Measurements from ENCODE around the gene HIC2.
"Not testable (repeated sequence)": the region's sequence is repeated elsewhere in the genome, so short reads cannot be mapped to it uniquely, and the experiment has no call there.

The HIC2 gene

GRCh38 chr22:21472984-21473383 is 55.8 kb downstream of the HIC2 start:
- not testable (repeated sequence) for H3K4me3 ChIP-seq (replicated peaks; ENCODE audit: insufficient read depth, low read length); H3K27me3 ChIP-seq (ENCODE audit: insufficient read depth, poor library complexity, severe bottlenecking); H3K27ac ChIP-seq (replicated peaks); DNase-seq (ENCODE audit: low read depth in 1 of 2, low spot score in 1 of 2)

DNA sequence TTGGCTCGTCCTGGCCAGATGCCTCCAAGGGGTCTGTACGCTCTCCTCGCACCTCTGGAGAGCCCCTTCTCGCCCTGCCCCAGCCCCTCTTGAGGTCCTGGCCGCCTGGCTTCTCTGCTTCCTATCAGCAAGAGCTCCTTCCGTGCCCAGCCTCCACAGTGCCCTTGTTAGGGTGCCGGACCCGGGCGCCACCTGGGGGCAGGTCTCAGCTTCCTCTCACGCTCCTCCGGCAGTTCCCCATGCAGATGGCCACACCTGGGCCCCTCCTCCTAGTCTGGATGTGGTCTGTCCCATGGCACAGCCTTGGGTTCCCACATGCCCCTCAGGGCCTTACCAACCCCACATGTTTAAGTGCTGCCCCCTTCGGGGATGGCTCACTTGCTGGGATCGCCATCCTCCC is 56.5 kb downstream of the HIC2 start:
- DNase-seq (ENCODE audit: low read depth in 1 of 2, low spot score in 1 of 2); H3K27ac ChIP-seq (replicated peaks); H3K27me3 ChIP-seq (ENCODE audit: insufficient read depth, poor library complexity, severe bottlenecking); H3K4me3 ChIP-seq (replicated peaks; ENCODE audit: insufficient read depth, low read length): not testable (repeated sequence)

- DNase-seq (ENCODE audit: low read depth in 1 of 2, low spot score in 1 of 2); H3K27ac ChIP-seq (replicated peaks); H3K27me3 ChIP-seq (ENCODE audit: insufficient read depth, poor library complexity, severe bottlenecking); H3K4me3 ChIP-seq (replicated peaks; ENCODE audit: insufficient read depth, low read length): not testable (repeated sequence)
Observed at GRCh38 chr22:21484039-21484438, 66.9 kb downstream of the HIC2 start.

DNA sequence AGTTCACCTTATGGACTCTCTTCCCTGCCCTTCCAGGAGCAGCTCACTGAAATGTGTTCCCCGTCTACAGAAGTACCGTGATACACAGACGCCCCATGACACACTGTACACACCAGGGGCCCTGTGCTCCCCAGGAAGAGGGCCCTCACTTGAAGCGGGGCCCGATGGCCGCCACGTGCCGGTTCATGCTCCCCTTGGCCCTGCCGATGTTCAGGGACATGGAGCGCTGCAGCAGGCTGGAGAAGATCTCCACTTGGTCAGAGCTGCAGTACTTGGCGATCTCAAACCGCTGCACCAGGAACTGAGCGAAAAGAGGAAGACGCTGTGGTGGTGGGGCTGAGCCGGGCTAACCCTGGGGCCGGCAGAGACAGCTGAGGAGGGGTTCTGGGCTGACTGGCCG is 70.6 kb downstream of the HIC2 start:
- H3K27ac ChIP-seq (replicated peaks); H3K4me3 ChIP-seq (replicated peaks; ENCODE audit: insufficient read depth, low read length); H3K27me3 ChIP-seq (ENCODE audit: insufficient read depth, poor library complexity, severe bottlenecking): not testable (repeated sequence)
- DNase-seq (ENCODE audit: low read depth in 1 of 2, low spot score in 1 of 2) = peak in 1 of 2 experiments; percentile 15

DNA sequence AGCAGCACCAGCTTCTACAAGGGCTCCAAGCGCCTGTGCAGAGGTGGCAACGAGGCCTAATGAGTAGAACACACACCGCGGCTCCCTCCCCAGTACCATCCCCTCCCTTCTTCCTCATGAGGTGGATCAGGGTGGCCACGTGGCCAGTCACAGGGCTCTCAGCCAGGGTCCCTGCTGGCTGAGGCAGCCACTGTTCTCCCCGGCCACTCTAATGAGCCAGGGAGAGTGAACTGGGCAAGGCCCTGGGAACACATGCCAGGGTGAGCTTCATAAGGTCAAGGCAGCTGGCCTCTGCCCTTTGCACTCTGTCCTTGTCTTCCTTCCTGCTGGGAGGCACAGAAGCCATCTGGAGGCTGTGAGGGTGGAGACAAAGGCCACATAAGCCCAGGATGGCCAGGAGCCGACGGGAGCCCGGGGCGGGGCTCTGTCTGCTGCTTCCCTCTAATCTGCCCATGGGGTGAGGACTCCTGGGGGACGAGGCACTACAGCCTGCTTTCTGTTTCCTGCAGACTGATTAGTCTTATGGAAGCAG is 72.0 kb downstream of the HIC2 start:
- not testable (repeated sequence) for H3K27ac ChIP-seq (replicated peaks); DNase-seq (ENCODE audit: low read depth in 1 of 2, low spot score in 1 of 2); H3K27me3 ChIP-seq (ENCODE audit: insufficient read depth, poor library complexity, severe bottlenecking); H3K4me3 ChIP-seq (replicated peaks; ENCODE audit: insufficient read depth, low read length)

GRCh38 chr22:21490556-21490955 is 73.4 kb downstream of the HIC2 start:
- DNase-seq (ENCODE audit: low read depth in 1 of 2, low spot score in 1 of 2); H3K27me3 ChIP-seq (ENCODE audit: insufficient read depth, poor library complexity, severe bottlenecking); H3K4me3 ChIP-seq (replicated peaks; ENCODE audit: insufficient read depth, low read length); H3K27ac ChIP-seq (replicated peaks): not testable (repeated sequence)

DNA sequence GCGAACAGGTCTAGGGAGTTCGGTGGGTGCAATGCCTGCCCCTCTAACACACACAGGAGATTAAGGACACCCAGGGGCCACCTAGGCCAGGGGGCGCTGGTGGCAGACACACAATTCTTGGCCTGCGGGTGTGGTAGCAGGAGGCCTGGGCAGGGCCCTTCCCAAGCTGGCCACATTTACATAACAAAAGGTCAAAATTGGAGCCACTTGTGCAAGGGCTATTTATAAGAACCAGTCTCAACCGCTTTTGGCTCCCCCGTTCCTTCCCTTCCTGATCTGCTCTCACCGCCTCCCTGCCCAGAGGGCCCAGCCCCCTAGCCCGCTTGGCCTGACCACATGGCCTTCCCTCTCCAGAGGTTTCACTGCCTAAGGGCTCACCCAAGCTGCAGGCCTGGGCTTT is 75.1 kb downstream of the HIC2 start:
- not testable (repeated sequence) for H3K27ac ChIP-seq (replicated peaks); H3K27me3 ChIP-seq (ENCODE audit: insufficient read depth, poor library complexity, severe bottlenecking); H3K4me3 ChIP-seq (replicated peaks; ENCODE audit: insufficient read depth, low read length); DNase-seq (ENCODE audit: low read depth in 1 of 2, low spot score in 1 of 2)

DNA sequence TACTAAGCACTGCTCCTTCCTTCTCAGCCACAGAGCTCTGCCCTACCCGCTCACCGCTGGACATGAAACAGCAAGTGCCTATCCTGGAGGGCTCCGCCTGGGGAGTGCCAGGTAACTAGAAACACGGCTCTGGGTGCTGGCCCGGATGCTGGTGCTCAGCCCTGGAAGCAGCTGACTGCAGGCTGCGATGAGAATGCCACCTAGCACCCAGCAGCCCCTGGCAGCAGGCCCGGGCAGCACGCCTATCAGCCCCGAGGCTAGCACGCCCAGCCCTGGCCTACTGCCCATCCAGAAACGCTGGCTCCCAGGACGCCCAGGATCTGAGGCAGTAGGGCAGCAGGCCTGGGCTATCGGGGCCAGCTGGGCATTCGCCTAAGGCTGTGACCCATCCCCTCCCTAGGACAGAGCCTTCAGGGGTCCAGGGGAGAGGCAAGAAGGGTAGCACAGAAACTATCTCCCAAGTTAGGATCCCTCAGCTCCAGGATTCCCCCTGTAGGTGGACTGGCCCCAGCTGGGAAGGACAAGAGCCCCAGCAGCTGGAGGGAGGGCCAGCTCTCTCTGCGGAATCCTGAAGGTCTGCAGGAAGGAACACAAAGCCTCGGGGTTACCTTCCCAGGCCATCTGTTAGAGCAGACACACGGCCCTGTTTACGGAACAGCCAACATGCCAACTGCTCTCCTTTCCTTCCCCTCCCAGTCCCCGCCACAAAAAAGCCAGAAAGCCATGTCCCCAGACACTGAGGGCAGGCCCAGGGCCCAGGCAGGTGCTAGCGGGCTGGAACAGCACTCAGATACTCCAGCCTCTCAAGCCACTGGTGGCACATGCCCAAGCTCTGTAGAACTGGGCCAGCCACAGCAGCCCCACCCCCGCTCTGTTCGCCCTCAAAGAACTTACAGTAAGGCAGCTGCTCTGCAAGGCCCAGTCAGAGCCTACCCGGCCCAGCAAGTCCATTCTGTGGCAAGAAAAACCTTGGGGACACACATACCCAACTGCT is 76.9 kb downstream of the HIC2 start:
- not testable (repeated sequence) for H3K4me3 ChIP-seq (replicated peaks; ENCODE audit: insufficient read depth, low read length); H3K27me3 ChIP-seq (ENCODE audit: insufficient read depth, poor library complexity, severe bottlenecking); H3K27ac ChIP-seq (replicated peaks); DNase-seq (ENCODE audit: low read depth in 1 of 2, low spot score in 1 of 2)

- not testable (repeated sequence) for H3K27ac ChIP-seq (replicated peaks); DNase-seq (ENCODE audit: low read depth in 1 of 2, low spot score in 1 of 2); H3K4me3 ChIP-seq (replicated peaks; ENCODE audit: insufficient read depth, low read length); H3K27me3 ChIP-seq (ENCODE audit: insufficient read depth, poor library complexity, severe bottlenecking)
Observed at GRCh38 chr22:21497984-21498383, 80.8 kb downstream of the HIC2 start.

DNA sequence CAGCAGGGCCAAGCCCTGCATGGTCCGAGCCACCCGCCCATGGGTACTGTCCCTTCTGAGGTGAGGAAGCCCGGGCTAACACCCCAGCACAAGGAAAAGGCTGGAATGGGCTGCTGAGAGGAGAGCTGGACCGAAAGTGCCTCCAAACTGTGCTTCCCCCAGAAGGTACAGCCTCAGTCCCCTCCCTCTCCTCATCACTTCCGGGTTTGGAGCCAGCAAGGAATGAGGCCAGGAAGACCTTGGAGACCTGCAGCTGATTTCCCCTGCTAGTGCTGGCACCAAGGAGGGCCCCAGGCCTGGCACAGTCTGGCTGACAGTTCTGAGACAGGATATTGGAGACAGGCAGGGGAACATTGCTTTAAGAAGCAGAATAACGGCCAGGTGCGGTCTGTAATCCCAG is 81.3 kb downstream of the HIC2 start:
- not testable (repeated sequence) for H3K27me3 ChIP-seq (ENCODE audit: insufficient read depth, poor library complexity, severe bottlenecking); H3K4me3 ChIP-seq (replicated peaks; ENCODE audit: insufficient read depth, low read length); DNase-seq (ENCODE audit: low read depth in 1 of 2, low spot score in 1 of 2); H3K27ac ChIP-seq (replicated peaks)

DNA sequence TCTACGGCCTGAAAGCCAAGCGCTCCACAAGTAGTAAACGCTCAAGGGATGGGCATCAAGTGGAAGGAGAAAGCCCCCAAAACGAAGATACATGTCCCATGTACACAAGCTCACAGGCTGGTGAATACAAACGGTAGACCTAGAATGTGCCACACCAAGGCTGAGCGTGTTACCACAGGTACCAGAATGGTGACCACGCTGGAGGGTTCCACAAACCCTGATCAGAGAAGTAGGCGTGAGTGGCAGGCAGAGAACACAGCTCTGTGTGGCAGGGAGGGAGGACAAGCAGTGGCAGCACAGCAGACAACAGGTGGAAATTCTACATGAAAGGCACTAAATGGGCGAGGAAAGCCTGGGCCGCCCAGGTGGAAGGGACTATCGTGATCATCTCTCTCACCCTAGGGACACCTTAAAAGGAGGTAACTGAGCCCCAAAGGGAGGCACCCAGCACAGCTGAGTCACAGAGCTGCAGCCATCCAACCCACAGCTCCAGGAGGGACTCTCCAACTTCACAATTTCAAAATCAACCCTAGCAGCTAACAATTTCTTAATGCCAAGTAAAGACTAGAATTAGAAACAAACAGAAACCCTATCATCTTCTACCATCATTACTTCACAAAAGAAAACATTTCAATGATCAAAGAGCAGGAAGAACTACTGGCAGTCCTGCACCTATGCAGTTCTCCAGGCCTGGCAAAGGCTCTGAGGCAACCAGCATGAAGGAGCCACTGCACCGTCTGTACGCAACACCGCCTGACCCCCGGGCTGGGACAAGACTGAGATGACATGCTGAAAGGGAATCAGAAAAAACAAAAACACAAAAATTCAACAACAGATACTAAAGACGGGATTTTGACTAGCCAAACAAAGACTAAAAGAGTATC is 82.7 kb downstream of the HIC2 start:
- H3K27ac ChIP-seq (replicated peaks); H3K4me3 ChIP-seq (replicated peaks; ENCODE audit: insufficient read depth, low read length): not testable (repeated sequence)

More for the DNA sequence above, 82.7 kb downstream of the HIC2 start:
- H3K27me3 ChIP-seq (ENCODE audit: insufficient read depth, poor library complexity, severe bottlenecking); DNase-seq (ENCODE audit: low read depth in 1 of 2, low spot score in 1 of 2): not testable (repeated sequence)
